GM12878 (cell line): ENCODE results near the gene SYNJ2.

Source experiments
- ATF7 ChIP-seq: fragments of 450-650 bp; IDR thresholded peaks from 2 replicates; pipeline ENCODE4 v1.6.1; 2016; ENCODE audit warnings: low read depth, mild to moderate bottlenecking
- BHLHE40 ChIP-seq, 2 experiments: fragments of 450-650 bp in 1 of 2; IDR thresholded peaks; 2 replicates each; pipeline ENCODE4 v1.6.1; 2011 to 2017; ENCODE audit warnings: low read depth in 2 of 2, borderline replicate concordance in 1 of 2, improper control_type of control experiment in 1 of 2, low read length in 1 of 2, mild to moderate bottlenecking in 1 of 2
- ELK1 ChIP-seq: IDR thresholded peaks from 2 replicates; pipeline ENCODE4 v1.6.1; 2012; ENCODE audit warnings: low read depth, low read length, improper control_type of control experiment
- MYB ChIP-seq: fragments of 150-350 bp; IDR thresholded peaks from 2 replicates; pipeline ENCODE4 v1.6.1; 2014; ENCODE audit warnings: mild to moderate bottlenecking, low read depth, low read length, borderline replicate concordance
- POLR2A ChIP-seq: IDR thresholded peaks from 2 replicates; pipeline ENCODE4 v1.6.1; 2011; ENCODE audit warnings: low read depth, mild to moderate bottlenecking, low read length
- POLR2AphosphoS5 ChIP-seq: IDR thresholded peaks from 2 replicates; pipeline ENCODE4 v1.6.1; 2011; ENCODE audit warnings: mild to moderate bottlenecking, low read length, inconsistent platforms
- SMARCA5 ChIP-seq: fragments of 450-650 bp; IDR thresholded peaks from 2 replicates; pipeline ENCODE4 v1.6.1; 2017; ENCODE audit warnings: mild to moderate bottlenecking
- SP1 ChIP-seq: IDR thresholded peaks from one replicate; pipeline ENCODE4 v1.6.1; 2011; ENCODE audit warnings: low read depth, low read length
- STAT3 ChIP-seq: IDR thresholded peaks from 2 replicates; pipeline ENCODE4 v1.6.1; 2011; ENCODE audit warnings: low read depth, low read length, improper control_type of control experiment
- ZNF274 ChIP-seq: IDR thresholded peaks from one replicate; pipeline ENCODE4 v1.8.0; 2011; ENCODE audit not compliant: insufficient read length, insufficient read depth
- ZZZ3 ChIP-seq: IDR thresholded peaks from 2 replicates; pipeline ENCODE4 v1.6.1; 2011; ENCODE audit warnings: low read depth; ENCODE audit not compliant: control insufficient read depth, insufficient read length
- TF ChIP-seq, protein P1 (sequence below), 3 experiments: IDR thresholded peaks in 2 of 3; conservative IDR thresholded peaks in 1 of 3; 2 replicates each; pipeline ENCODE4 v1.5.1; 2011; ENCODE audit warnings: low read depth in 3 of 3, low read length in 3 of 3, mild to moderate bottlenecking in 3 of 3, control low read depth in 2 of 3, moderate library complexity in 2 of 3, inconsistent platforms in 1 of 3, mixed read lengths in 1 of 3; ENCODE audit not compliant: control insufficient read depth in 2 of 3, insufficient read depth in 1 of 3; ENCODE audit errors: extremely low read depth in 1 of 3
- TF ChIP-seq, protein P2 (sequence below): IDR thresholded peaks from 2 replicates; pipeline ENCODE4 v1.6.1; 2012; ENCODE audit warnings: low read length, inconsistent platforms

GRCh38 chr6:158003910-158004700 lies 22.4 kb downstream of the SYNJ2 start:
- no peak for TF ChIP-seq ELK1
- TF ChIP-seq POLR2AphosphoS5: no peak
- TF ChIP-seq MYB: no peak
- no peak for TF ChIP-seq SP1
- TF ChIP-seq, protein P1, sequence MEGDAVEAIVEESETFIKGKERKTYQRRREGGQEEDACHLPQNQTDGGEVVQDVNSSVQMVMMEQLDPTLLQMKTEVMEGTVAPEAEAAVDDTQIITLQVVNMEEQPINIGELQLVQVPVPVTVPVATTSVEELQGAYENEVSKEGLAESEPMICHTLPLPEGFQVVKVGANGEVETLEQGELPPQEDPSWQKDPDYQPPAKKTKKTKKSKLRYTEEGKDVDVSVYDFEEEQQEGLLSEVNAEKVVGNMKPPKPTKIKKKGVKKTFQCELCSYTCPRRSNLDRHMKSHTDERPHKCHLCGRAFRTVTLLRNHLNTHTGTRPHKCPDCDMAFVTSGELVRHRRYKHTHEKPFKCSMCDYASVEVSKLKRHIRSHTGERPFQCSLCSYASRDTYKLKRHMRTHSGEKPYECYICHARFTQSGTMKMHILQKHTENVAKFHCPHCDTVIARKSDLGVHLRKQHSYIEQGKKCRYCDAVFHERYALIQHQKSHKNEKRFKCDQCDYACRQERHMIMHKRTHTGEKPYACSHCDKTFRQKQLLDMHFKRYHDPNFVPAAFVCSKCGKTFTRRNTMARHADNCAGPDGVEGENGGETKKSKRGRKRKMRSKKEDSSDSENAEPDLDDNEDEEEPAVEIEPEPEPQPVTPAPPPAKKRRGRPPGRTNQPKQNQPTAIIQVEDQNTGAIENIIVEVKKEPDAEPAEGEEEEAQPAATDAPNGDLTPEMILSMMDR (IDR thresholded peaks at IDR 0.05 in 2 of 3, conservative IDR thresholded peaks at IDR 0.05 in 1 of 3; ENCODE audit: control insufficient read depth in 2 of 3, extremely low read depth in 1 of 3, insufficient read depth in 1 of 3, low read depth in 3 of 3, low read length in 3 of 3): no peak
- TF ChIP-seq BHLHE40 (IDR thresholded peaks at IDR 0.05; ENCODE audit: borderline replicate concordance in 1 of 2, low read depth in 2 of 2, low read length in 1 of 2): no peak
- no peak for TF ChIP-seq ATF7
- no peak for TF ChIP-seq POLR2A
- TF ChIP-seq ZZZ3: no peak
- TF ChIP-seq, protein P2, sequence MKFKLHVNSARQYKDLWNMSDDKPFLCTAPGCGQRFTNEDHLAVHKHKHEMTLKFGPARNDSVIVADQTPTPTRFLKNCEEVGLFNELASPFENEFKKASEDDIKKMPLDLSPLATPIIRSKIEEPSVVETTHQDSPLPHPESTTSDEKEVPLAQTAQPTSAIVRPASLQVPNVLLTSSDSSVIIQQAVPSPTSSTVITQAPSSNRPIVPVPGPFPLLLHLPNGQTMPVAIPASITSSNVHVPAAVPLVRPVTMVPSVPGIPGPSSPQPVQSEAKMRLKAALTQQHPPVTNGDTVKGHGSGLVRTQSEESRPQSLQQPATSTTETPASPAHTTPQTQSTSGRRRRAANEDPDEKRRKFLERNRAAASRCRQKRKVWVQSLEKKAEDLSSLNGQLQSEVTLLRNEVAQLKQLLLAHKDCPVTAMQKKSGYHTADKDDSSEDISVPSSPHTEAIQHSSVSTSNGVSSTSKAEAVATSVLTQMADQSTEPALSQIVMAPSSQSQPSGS: no peak
- TF ChIP-seq SMARCA5: no peak
- TF ChIP-seq STAT3: no peak
- TF ChIP-seq ZNF274: no peak
